GM23248 (cell line): ENCODE data around the gene ZNF398.

ENCODE experiments used
- EZH2 ChIP-seq: fragments of 200-600 bp; sonication (generic); IDR thresholded peaks from 2 replicates; pipeline ENCODE4 v1.6.1; 2018; ENCODE audit warnings: antibody characterized with exemption, mild to moderate bottlenecking; ENCODE audit not compliant: insufficient read depth, poor library complexity, severe bottlenecking
- EZH2phosphoT487 ChIP-seq: fragments of 200-600 bp; sonication (generic); IDR thresholded peaks from 2 replicates; pipeline ENCODE4 v1.6.1; 2018; ENCODE audit warnings: antibody characterized with exemption, moderate library complexity, mild to moderate bottlenecking, low read depth; ENCODE audit not compliant: insufficient read depth

- TF ChIP-seq EZH2 = no peak
- no peak for TF ChIP-seq EZH2phosphoT487
These were observed 34.2 kb downstream of the ZNF398 start for GRCh38 chr7:149181450-149181790.
